ENCODE measurements around the gene TBC1D16. TPM values are rescaled to one million over a fixed set of nuclear protein-coding genes. Genes with fewer than 3 reads are reported as not detected.

The TBC1D16 gene
- total RNA-seq, 2 experiments from 2014 or later: 0.74 to 1.2 TPM

DNA sequence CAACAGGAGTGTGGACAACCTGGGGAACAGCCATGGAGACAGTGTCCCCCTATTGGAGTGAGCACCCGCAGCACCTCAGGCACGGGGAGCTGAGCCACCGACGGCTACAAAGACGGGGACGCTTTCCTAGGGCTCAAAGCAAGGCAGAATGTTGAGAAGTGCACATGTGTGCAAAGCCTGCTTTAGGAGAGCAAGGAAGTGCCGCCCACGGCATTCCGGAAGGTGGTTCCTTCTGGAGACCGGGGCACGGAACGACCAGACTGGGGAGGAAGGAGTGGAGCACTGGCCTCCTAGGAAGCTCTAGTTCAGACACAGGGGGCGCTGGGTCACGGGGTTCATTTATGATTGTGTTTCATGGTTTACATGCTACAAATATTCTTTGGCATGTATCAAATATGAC is 52.2 kb downstream of the TBC1D16 start:
- H3K4me3 Mint-ChIP-seq: no peak overlapping the region
- CTCF ChIA-PET: interaction anchor here (0.5 to 1.3 kb wide), 2 partner anchors 13 to 25 kb away, joined by 3 to 4 read pairs; no protein-coding TSS in a partner anchor
- POLR2A ChIA-PET: no interaction called here

GRCh38 chr17:79982986-79983385 is 52.7 kb downstream of the TBC1D16 start:
- Mint-ChIP-seq H3K27me3 (no peaks in the 10 kb centered on the region), H3K36me3 (ENCODE audit: low read depth) (no peaks in the 10 kb centered on the region), H3K4me3 (no peak overlapping the region), H3K9me3 (no peaks in the 10 kb centered on the region), H3K27ac (peak overlapping the region; percentile 6), H3K4me1 (no peaks in the 10 kb centered on the region)
- CTCF ChIA-PET: interaction anchor here (1.3 kb wide), 1 partner anchor 25 kb away, joined by 4 read pairs; no protein-coding TSS in a partner anchor
- no peak for DNase-seq
- POLR2A ChIA-PET: no interaction called here

More for the DNA sequence above, 52.2 kb downstream of the TBC1D16 start:
- Mint-ChIP-seq H3K36me3 (ENCODE audit: low read depth) (no peaks in the 10 kb centered on the region), H3K4me1 (no peaks in the 10 kb centered on the region), H3K27ac (no peak overlapping the region), H3K27me3 (no peaks in the 10 kb centered on the region), H3K9me3 (no peaks in the 10 kb centered on the region)
- DNase-seq: no peak

- no peaks in the 10 kb centered on the region for H3K36me3 Mint-ChIP-seq (ENCODE audit: low read depth)
- POLR2A ChIA-PET: no interaction called here
- no peaks in the 10 kb centered on the region for H3K4me1 Mint-ChIP-seq
- CTCF ChIA-PET: interaction anchor here (0.6 to 0.7 kb wide), 2 partner anchors 110 to 1147 kb away, joined by 3 read pairs; no protein-coding TSS in a partner anchor
- no peaks in the 10 kb centered on the region for H3K27me3 Mint-ChIP-seq
- no peak for DNase-seq
- H3K9me3 Mint-ChIP-seq: no peaks in the 10 kb centered on the region
- H3K4me3 Mint-ChIP-seq: no peak overlapping the region
- no peak overlapping the region for H3K27ac Mint-ChIP-seq
Observed at GRCh38 chr17:79981661-79982101, 54.0 kb downstream of the TBC1D16 start.

DNA sequence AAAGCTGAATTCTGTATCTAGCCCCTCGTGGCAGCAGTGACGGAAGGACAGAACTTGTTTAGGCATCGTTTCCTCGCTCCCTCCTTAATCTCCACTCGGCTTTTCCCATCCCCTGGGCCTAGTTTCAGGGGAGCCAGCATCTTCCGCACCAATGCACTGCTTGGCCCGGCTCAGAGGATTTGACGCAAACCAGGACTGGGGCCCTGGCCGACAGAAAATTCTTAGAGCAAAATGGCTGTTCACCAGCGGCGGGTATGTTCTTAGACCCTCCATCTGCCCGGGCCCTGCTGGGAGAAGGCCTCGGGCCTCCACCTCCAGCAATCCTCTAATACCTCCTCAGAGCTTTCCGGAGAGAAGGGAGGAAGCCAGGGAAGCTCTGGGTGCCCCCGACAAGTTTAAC is 54.6 kb downstream of the TBC1D16 start:
- no peaks in the 10 kb centered on the region for H3K36me3 Mint-ChIP-seq (ENCODE audit: low read depth)
- DNase-seq: no peak
- no peak overlapping the region for H3K4me3 Mint-ChIP-seq
- H3K4me1 Mint-ChIP-seq: no peaks in the 10 kb centered on the region
- CTCF ChIA-PET: interaction anchor here (1.3 kb wide), 1 partner anchor 235 kb away, joined by 3 read pairs; no protein-coding TSS in a partner anchor
- H3K27me3 Mint-ChIP-seq: no peaks in the 10 kb centered on the region
- H3K9me3 Mint-ChIP-seq: no peaks in the 10 kb centered on the region
- H3K27ac Mint-ChIP-seq: no peak overlapping the region
- POLR2A ChIA-PET: no interaction called here

- DNase-seq: no peak
- no peaks in the 10 kb centered on the region for H3K9me3 Mint-ChIP-seq
- POLR2A ChIA-PET: no interaction called here
Observed at GRCh38 chr17:79980246-79981043, 55.2 kb downstream of the TBC1D16 start.

GRCh38 chr17:79979816-79980215 is 55.9 kb downstream of the TBC1D16 start:
- Mint-ChIP-seq H3K4me1 (no peaks in the 10 kb centered on the region), H3K27me3 (no peaks in the 10 kb centered on the region), H3K36me3 (ENCODE audit: low read depth) (no peaks in the 10 kb centered on the region), H3K4me3 (no peak overlapping the region), H3K27ac (no peak overlapping the region), H3K9me3 (no peaks in the 10 kb centered on the region)
- POLR2A ChIA-PET: no interaction called here
- no peak for DNase-seq
- CTCF ChIA-PET: interaction anchor here (1.0 to 1.5 kb wide), 3 partner anchors 9 to 234 kb away, joined by 3 to 4 read pairs (median 4); no protein-coding TSS in a partner anchor

More at GRCh38 chr17:79980246-79981043, 55.2 kb downstream of the TBC1D16 start:
- no peak overlapping the region for H3K27ac Mint-ChIP-seq
- no peaks in the 10 kb centered on the region for H3K27me3 Mint-ChIP-seq
- no peak overlapping the region for H3K4me3 Mint-ChIP-seq
- CTCF ChIA-PET: interaction anchor here (1.0 to 1.5 kb wide), 3 partner anchors 10 to 235 kb away, joined by 3 to 4 read pairs (median 4); no protein-coding TSS in a partner anchor
- no peaks in the 10 kb centered on the region for H3K36me3 Mint-ChIP-seq (ENCODE audit: low read depth)
- H3K4me1 Mint-ChIP-seq: no peaks in the 10 kb centered on the region

DNA sequence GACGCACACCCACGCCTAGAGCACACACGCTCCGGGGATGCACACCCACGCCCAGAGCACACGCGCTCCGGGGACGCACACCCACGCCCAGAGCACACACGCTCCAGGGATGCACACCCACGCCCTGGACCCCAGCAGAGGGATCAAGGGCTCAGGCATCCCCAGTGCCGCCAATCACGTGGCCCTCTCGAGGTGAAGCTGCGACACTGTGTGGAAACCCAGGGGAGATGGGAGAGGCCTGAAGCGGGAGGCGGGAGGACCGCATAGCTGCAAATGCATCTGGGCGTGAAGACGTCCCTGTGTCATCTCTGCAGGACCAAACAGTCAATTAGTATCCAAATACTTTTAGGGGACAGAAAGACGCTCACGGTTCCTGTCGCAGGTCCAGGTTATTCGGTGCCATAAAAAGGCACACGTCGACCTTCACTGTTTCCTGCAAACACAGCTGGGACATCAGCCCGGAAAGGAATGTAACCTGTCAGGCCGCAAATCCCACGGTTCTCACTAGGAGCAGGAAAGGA is 56.4 kb downstream of the TBC1D16 start:
- Mint-ChIP-seq H3K4me3 (no peak overlapping the region), H3K36me3 (ENCODE audit: low read depth) (no peaks in the 10 kb centered on the region), H3K4me1 (no peaks in the 10 kb centered on the region), H3K27me3 (no peaks in the 10 kb centered on the region), H3K9me3 (no peaks in the 10 kb centered on the region), H3K27ac (no peak overlapping the region)
- no peak for DNase-seq
- POLR2A ChIA-PET: no interaction called here
- CTCF ChIA-PET: interaction anchor here (1.5 kb wide), 1 partner anchor 29 kb away, joined by 4 read pairs; no protein-coding TSS in a partner anchor

DNA sequence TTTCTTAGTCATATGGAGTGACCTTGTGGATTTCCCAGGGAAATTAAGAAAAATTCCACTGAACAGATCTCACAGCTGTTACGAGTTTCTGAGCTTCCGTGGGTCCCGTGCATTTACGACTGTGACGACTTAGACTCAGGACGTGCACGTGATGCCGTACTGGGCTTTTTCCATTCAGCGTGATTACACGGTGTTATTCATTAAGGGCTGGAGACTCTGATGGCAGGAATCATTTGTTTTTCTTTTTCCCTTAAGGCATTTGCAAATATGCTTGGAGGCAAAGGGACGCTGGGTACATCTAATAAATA is 57.2 kb downstream of the TBC1D16 start:
- Mint-ChIP-seq H3K4me1 (no peaks in the 10 kb centered on the region), H3K4me3 (no peak overlapping the region), H3K27ac (no peak overlapping the region), H3K27me3 (no peaks in the 10 kb centered on the region), H3K9me3 (no peaks in the 10 kb centered on the region), H3K36me3 (ENCODE audit: low read depth) (no peaks in the 10 kb centered on the region)
- POLR2A ChIA-PET: no interaction called here
- DNase-seq: no peak
- CTCF ChIA-PET: interaction anchor here (1.5 kb wide), 1 partner anchor 30 kb away, joined by 4 read pairs; no protein-coding TSS in a partner anchor

DNA sequence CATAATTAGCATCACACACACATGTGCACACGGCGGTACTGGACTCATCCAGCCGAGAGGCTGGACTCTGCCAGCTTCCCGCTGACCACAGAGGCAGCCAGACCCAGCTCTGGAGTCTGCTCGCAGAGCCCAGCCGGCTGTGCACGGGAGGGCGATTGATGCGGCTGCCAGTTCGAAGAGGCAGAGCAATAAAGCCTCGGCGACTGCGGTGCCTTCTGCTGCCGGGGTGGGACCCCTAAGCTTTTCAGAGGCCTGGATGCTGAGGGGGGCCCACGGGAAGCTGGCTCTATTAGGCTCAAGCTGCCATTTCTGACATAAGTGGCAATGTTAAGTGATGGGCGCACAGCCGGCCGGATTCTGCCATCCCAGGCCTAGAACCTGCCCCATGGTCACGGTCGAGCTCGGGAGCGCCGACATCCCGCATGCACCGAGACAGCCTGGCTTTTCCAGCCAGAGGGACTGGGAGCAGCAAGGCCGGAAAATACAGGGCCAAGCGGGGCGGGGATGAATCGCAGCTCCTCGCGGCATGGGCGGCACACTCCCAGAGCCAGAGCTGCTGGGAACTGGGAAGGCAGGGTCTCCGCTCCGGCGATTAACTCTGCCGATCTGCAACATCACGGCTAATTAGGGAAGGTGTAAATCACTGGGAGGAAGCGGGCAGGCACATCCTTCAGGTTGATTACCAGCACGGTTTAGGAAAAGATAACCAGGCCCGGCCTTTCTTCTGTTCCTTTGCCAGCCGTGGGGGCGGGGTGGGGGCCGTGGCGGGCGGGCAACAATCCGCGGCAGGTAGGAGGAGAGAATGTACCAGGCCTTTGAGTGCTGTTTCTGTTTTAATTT is 57.7 kb downstream of the TBC1D16 start:
- CTCF ChIA-PET: interaction anchor here (0.6 kb wide), 1 partner anchor 269 kb away, joined by 4 read pairs; no protein-coding TSS in a partner anchor

DNA sequence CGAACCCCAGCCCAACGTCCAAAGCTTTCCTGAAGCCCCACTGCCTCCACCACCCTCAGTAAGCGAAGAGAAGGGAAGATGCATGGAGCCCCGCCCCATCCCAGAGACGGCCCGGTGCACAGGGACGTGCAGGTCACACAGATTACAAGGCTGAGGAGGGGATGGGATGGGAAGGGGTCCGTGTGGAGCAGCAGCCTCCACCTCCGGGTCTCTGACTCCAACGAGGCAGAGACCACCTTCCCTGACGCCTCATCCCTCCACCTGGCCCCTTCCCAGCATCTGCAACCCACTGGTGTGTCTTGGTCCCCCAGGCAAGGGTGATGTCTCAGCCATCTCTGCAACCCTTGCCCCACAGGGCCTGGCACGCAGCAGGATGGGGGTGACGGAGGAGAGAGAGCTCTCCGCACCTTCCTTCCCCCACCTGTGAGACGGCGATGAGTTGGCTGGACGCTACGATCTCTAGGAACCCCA is 58.5 kb downstream of the TBC1D16 start:
- POLR2A ChIA-PET: no interaction called here
- DNase-seq: no peak

More for the DNA sequence above, 57.7 kb downstream of the TBC1D16 start:
- H3K9me3 Mint-ChIP-seq: no peaks in the 10 kb centered on the region
- H3K4me3 Mint-ChIP-seq: no peak overlapping the region
- no peak overlapping the region for H3K27ac Mint-ChIP-seq
- no peaks in the 10 kb centered on the region for H3K36me3 Mint-ChIP-seq (ENCODE audit: low read depth)
- no peaks in the 10 kb centered on the region for H3K4me1 Mint-ChIP-seq
- POLR2A ChIA-PET: no interaction called here
- DNase-seq: no peak
- H3K27me3 Mint-ChIP-seq: no peaks in the 10 kb centered on the region

DNA sequence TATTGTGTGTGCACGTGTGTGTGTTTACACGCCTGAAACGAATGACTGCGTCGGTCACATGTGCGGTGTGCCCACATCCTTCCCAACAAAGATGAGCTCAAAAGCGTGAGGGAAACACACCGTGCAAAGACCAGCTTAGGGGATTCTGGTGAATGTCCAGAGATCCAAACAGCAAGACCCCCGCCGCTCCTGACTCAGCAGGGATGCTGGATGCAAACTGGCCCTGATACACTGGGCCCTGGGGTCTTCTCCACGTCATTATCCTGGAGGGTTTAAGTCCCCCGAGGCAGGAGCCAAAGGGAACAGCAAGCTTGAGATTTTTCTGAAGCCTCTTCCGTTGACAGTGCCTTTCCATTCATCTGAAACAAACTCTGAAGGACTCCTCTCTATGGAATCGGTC is 59.2 kb downstream of the TBC1D16 start:
- H3K27ac Mint-ChIP-seq: no peak overlapping the region
- H3K9me3 Mint-ChIP-seq: no peaks in the 10 kb centered on the region
- DNase-seq: no peak
- ChIA-PET CTCF (interaction anchor here (1.1 kb wide), 1 partner anchor 132 kb away, joined by 4 read pairs; no protein-coding TSS in a partner anchor), POLR2A (no interaction called here)
- no peaks in the 10 kb centered on the region for H3K4me1 Mint-ChIP-seq
- no peaks in the 10 kb centered on the region for H3K27me3 Mint-ChIP-seq
- no peaks in the 10 kb centered on the region for H3K36me3 Mint-ChIP-seq (ENCODE audit: low read depth)
- no peak overlapping the region for H3K4me3 Mint-ChIP-seq

More for the DNA sequence above, 58.5 kb downstream of the TBC1D16 start:
- Mint-ChIP-seq H3K36me3 (ENCODE audit: low read depth) (no peaks in the 10 kb centered on the region), H3K27ac (no peak overlapping the region), H3K4me3 (no peak overlapping the region), H3K27me3 (no peaks in the 10 kb centered on the region), H3K4me1 (no peaks in the 10 kb centered on the region), H3K9me3 (no peaks in the 10 kb centered on the region)
- CTCF ChIA-PET: no interaction called here

DNA sequence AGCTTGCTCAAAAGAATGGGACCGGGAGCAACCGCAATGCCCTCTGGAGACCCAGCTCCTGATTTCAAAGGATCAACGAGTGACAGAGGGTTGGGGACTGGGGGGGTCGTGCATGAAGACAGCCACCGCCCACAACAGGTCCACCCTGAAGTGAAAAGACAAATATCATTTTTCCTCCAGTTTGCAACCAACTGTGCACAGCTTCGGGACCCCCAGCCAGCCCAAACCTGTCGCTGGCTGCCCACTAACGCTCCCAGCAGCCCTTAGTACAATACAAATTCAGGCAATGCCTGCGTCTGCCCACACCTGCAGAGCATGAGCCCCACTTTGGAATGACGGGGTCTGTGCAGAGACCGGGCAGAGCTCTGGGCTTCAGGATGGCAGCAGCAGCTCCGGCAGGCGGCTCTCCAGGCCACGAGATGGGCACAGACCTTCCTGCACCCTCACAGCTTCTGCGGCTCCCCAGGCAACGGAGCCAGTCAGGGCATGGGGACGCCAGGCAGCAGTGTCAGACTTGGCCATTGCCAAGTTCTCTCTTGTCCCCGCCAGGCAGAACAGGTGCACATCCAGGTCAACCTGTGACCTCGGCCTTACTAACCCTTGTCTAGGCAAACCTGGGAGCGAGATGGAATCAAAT is 60.1 kb downstream of the TBC1D16 start:
- no peak overlapping the region for H3K27ac Mint-ChIP-seq
- no peaks in the 10 kb centered on the region for H3K9me3 Mint-ChIP-seq
- no peaks in the 10 kb centered on the region for H3K27me3 Mint-ChIP-seq
- CTCF ChIA-PET: interaction anchor here (0.8 to 1.1 kb wide), 2 partner anchors 131 to 136 kb away, joined by 3 to 4 read pairs; partner anchors contain the start of gene CBX4
- no peaks in the 10 kb centered on the region for H3K36me3 Mint-ChIP-seq (ENCODE audit: low read depth)
- H3K4me3 Mint-ChIP-seq: no peak overlapping the region
- no peaks in the 10 kb centered on the region for H3K4me1 Mint-ChIP-seq
- no peak for DNase-seq
- POLR2A ChIA-PET: no interaction called here

Data from activated CD4-positive, alpha-beta T cell treated with anti-CD3 and anti-CD28 coated beads, Interleukin-2, amount 10 ng/mL, durations not matched to agents 7 days and 5 days (primary cell).